ENCODE data around the gene PDZD4. TPM values are rescaled to one million over a fixed set of nuclear protein-coding genes. Genes with fewer than 3 reads are reported as not detected.

Gene PDZD4
- total RNA-seq, 1 donor from 2014 or later = 36.6 TPM

DNA sequence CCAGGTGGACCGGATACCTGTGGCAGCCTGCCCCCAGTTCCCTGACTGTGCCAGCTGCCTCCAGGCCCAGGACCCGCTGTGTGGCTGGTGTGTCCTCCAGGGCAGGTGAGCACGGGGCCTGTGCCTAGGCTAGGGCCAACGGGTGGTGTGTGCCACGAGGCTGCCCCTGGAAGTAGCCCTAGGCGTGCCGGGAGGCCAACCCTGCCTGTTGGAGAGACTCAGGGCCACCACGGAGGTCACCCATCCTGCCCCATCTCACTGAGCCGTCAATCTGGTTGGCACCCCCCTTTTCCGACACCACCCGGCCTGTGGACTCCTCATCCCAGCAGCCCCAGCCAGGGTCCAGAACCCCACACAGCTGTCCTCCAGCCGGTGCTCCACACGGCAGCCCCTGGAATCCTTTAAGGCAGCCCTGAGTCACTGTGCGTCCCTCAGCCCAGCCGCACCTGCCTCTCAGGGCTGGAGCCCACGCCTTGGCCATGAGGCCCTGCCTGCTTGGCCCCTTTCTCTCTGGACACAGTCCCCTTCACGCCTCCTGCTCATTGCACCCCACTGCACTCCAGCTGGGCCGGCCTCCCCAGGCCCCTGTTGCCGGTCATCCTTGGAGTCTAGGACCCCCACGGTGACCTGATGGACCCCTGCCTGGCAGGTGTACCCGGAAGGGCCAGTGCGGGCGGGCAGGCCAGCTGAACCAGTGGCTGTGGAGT is 61.0 kb downstream of the PDZD4 start:
- intact Hi-C loops (cut with DNase I) = loop anchor here (5.0 kb wide), 1 partner anchor 183 kb away; no protein-coding TSS in a partner anchor
- DNase-seq (ENCODE audit: low spot score) (peak; percentile 54), ATAC-seq (no peak)

DNA sequence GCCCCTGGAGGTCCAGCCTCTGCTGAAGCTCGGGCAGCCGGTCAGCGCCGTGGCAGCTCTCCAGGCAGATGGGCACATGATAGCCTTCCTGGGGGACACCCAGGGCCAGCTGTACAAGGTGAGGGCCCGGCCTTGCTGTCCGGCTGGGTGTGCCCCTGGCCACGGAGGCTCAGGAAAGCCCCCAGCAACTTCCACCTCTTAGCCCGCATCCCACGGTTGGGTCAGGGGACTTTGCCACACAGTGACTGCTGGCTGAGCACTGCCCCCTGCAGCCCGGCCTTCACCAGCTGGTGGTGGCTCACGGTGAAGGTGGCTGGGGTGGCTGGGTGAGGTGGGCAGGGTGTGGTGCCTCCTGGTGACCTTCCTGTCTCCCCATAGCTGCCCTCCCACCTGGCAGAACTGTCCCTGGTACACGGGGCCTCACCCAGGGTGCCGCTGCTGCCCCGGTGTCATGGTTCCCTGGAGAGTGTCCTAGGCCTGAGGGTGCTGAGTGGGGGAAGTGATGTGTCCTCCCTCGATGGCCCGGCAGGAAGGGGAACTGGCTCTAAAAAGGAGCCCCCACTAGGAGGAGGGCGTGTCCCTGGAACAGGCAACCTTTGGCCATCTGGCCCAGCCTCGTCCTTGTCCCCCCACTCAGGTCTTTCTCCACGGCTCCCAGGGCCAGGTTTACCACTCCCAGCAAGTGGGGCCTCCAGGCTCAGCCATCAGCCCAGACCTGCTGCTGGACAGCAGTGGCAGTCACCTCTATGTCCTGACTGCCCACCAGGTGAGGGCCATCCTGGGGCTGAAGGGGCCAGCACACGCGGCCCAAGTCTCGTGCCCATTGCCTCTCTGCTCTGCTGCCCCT is 61.8 kb downstream of the PDZD4 start:
- peak; percentile 53 for DNase-seq (ENCODE audit: low spot score)
- intact Hi-C loops (cut with DNase I) = loop anchor here (5.0 kb wide), 1 partner anchor 184 kb away; no protein-coding TSS in a partner anchor
- ATAC-seq = no peak

DNA sequence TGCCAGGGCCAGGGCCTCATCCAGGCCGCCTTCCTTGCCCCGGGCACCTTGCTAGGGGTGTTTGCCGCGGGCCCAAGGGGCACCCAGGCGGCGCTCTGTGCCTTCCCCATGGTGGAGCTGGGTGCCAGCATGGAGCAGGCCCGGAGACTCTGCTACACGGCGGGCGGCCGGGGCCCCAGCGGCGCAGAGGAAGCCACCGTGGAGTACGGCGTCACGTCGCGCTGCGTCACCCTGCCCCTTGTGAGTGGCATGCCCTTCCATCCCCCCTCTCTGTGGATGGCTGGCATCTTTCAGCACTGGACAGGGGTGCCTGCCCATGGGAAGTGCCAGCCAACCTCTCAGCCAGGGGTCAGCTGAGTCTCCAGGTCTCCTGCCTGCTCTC is 62.7 kb downstream of the PDZD4 start:
- DNase-seq (ENCODE audit: low spot score) (peak; percentile 54), ATAC-seq (no peak)
- intact Hi-C loops (cut with DNase I) = loop anchor here (5.0 kb wide), 1 partner anchor 185 kb away; no protein-coding TSS in a partner anchor

GRCh38 chrX:153766871-153767673 is 63.3 kb downstream of the PDZD4 start:
- no peak for ATAC-seq
- DNase-seq (ENCODE audit: low spot score) = peak; percentile 61
- intact Hi-C loops (cut with DNase I) = loop anchor here (5.0 kb wide), 1 partner anchor 185 kb away; no protein-coding TSS in a partner anchor

- DNase-seq (ENCODE audit: low spot score) (peak; percentile 61), ATAC-seq (peak; percentile 26)
- intact Hi-C loops (cut with DNase I) = loop anchor here (5.0 kb wide), 1 partner anchor 186 kb away; no protein-coding TSS in a partner anchor
Observed at GRCh38 chrX:153766098-153766817, 64.1 kb downstream of the PDZD4 start.

GRCh38 chrX:153765138-153766079 is 64.9 kb downstream of the PDZD4 start:
- peak; percentile 77 for DNase-seq (ENCODE audit: low spot score)
- ATAC-seq = peak; percentile 75
- intact Hi-C loops (cut with DNase I) = loop anchor here (5.0 kb wide), 1 partner anchor 187 kb away; no protein-coding TSS in a partner anchor

DNA sequence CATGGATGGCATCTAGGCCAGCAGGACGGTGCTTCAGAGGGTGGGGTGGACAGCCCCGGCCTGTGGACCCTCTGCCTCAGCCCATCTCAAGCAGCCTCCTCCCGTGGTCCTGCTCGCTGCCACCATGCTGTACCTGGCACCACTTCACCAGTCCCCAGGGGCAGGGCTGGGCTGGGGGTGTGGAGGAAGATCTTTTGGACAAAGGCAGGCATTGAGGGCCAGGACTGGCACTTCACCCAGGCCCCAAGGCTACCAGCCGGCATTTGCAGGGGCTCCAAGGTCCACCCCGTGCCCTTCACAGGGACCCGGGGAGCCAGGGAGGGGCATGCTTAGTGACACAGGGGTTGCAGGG is 65.6 kb downstream of the PDZD4 start:
- ATAC-seq = no peak
- no peak for DNase-seq (ENCODE audit: low spot score)

DNA sequence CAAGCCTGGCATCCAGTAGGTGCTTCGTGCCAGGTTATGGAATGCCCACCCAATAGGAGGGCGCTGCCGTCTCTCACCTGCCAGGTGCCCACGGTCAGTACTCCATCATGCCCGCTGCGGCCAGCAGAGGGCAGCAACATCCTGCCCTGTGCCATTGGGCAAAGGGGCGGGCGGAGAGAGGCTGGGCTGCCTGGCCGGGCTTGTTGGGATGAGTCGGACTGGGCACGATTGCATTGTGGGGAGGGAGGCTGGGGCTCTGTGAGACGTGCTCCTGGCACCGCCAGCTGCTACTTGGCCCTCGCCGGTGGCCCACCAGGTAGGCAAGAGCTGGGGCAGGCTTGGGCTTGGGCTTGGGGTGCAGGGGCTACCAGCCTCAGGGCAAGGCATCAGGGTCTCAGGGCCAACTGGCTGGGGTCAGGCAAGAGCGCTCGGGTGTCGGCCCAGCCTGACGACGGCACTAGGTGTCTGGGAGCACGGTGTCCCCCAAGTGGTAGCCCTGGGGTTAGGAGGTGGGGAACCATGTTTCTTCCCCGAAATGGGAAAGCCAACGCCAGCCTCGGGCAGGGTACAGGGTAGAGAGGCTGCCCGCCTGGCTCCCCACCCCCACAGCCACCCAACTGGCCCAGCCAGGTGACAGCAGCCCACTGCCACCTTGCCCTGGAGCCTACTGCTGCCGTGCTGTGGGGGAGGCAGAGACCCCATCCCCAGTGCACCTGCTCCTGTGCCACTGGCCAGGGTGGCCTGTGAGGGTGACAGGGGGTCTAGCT is 66.2 kb downstream of the PDZD4 start, which contains the start of gene PLXNB3:
PLXNB3 (plus strand) TSS at position 261 of the 767 bp plus-strand sequence. CDS start 1,287 bp downstream, outside the sequence.
- ATAC-seq (peak; percentile 76), DNase-seq (ENCODE audit: low spot score) (peak; percentile 90)
- intact Hi-C loops (cut with DNase I) = no loop called here

More for the DNA sequence above, 65.6 kb downstream of the PDZD4 start:
- intact Hi-C loops (cut with DNase I) = loop anchor here (5.0 kb wide), 1 partner anchor 188 kb away; no protein-coding TSS in a partner anchor

- ATAC-seq = no peak
- intact Hi-C loops (cut with DNase I) = no loop called here
Observed at GRCh38 chrX:153763298-153763932, 66.9 kb downstream of the PDZD4 start.

GRCh38 chrX:153762626-153763173 is 67.6 kb downstream of the PDZD4 start:
- intact Hi-C loops (cut with DNase I) = no loop called here
- DNase-seq (ENCODE audit: low spot score) (peak; percentile 51), ATAC-seq (no peak)

More at GRCh38 chrX:153763298-153763932, 66.9 kb downstream of the PDZD4 start:
- DNase-seq (ENCODE audit: low spot score) = peak; percentile 60

DNA sequence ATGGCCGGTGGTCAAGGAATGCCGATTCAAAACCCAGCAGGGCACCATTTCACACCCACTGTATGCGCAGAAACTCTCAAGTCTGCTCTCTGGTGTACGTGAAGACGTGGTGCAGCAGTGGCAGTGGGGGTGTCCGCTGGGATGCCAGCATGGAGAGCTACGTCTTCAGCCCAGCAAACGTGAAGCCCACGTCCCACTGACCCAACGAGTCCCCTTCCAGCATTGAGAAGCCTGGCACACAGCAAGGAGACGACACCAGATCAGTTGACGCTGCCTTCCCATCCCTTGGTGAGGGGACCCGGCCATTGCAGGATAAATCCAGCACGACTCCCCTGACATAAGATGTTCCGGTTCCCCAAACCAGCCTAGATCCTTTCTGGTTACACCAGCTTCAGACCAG is 68.5 kb downstream of the PDZD4 start:
- intact Hi-C loops (cut with DNase I) = no loop called here
- ATAC-seq = no peak

GRCh38 chrX:153755136-153755535 is 75.2 kb downstream of the PDZD4 start:
- DNase-seq (ENCODE audit: low spot score) (no peak), ATAC-seq (no peak)
- intact Hi-C loops (cut with DNase I) = no loop called here

More for the DNA sequence above, 68.5 kb downstream of the PDZD4 start:
- DNase-seq (ENCODE audit: low spot score) = peak; percentile 45
